ENCODE measurements around the gene ELAC2.

Gene ELAC2

GRCh38 chr17:13017655-13018459, at the start of gene ELAC2:
Gene ELAC2, minus strand, starts transcription at chr17:13018027. Its CDS starts 80 bp downstream, at chr17:13017947.
- peak; percentile 73 for DNase-seq

- DNase-seq, result no peak
Observed at GRCh38 chr17:13065032-13065431, 47.2 kb upstream of the ELAC2 start.

- no peak for DNase-seq
Observed at GRCh38 chr17:13055131-13055530, 37.3 kb upstream of the ELAC2 start.

- no peak for DNase-seq
Observed at GRCh38 chr17:13054666-13055065, 36.8 kb upstream of the ELAC2 start.

GRCh38 chr17:13051915-13052314, 34.1 kb upstream of the ELAC2 start:
- no peak for DNase-seq

- no peak for DNase-seq
Observed at GRCh38 chr17:13047011-13047606, 29.3 kb upstream of the ELAC2 start.

GRCh38 chr17:13046361-13046760, 28.5 kb upstream of the ELAC2 start:
- no peak for DNase-seq

- DNase-seq, result no peak
Observed at GRCh38 chr17:13044572-13045065, 26.8 kb upstream of the ELAC2 start.

- DNase-seq, result no peak
Observed at GRCh38 chr17:13038931-13039665, 21.3 kb upstream of the ELAC2 start.

- DNase-seq, result no peak
Observed at GRCh38 chr17:13036751-13037150, 18.9 kb upstream of the ELAC2 start.

- no peak for DNase-seq
Observed at GRCh38 chr17:13035420-13035819, 17.6 kb upstream of the ELAC2 start.

GRCh38 chr17:13031718-13032350, 14.0 kb upstream of the ELAC2 start:
- no peak for DNase-seq

GRCh38 chr17:13030459-13031300, 12.9 kb upstream of the ELAC2 start:
- no peak for DNase-seq

- DNase-seq, result no peak
Observed at GRCh38 chr17:13030056-13030455, 12.2 kb upstream of the ELAC2 start.

GRCh38 chr17:13029340-13029739, 11.5 kb upstream of the ELAC2 start:
- DNase-seq, result no peak

- no peak for DNase-seq
Observed at GRCh38 chr17:13027246-13027645, 9.4 kb upstream of the ELAC2 start.

- no peak for DNase-seq
Observed at GRCh38 chr17:13025687-13026086, 7.9 kb upstream of the ELAC2 start.

GRCh38 chr17:13025258-13025627, 7.4 kb upstream of the ELAC2 start:
- no peak for DNase-seq

- DNase-seq, result peak; percentile 1
Observed at GRCh38 chr17:13024526-13025257, 6.9 kb upstream of the ELAC2 start.

- no peak for DNase-seq
Observed at GRCh38 chr17:13024016-13024415, 6.2 kb upstream of the ELAC2 start.

GRCh38 chr17:13016881-13017654, 759 bp downstream of the ELAC2 start:
- DNase-seq, result no peak
